ENCODE measurements around the gene GUF1.

GUF1 gene

DNA sequence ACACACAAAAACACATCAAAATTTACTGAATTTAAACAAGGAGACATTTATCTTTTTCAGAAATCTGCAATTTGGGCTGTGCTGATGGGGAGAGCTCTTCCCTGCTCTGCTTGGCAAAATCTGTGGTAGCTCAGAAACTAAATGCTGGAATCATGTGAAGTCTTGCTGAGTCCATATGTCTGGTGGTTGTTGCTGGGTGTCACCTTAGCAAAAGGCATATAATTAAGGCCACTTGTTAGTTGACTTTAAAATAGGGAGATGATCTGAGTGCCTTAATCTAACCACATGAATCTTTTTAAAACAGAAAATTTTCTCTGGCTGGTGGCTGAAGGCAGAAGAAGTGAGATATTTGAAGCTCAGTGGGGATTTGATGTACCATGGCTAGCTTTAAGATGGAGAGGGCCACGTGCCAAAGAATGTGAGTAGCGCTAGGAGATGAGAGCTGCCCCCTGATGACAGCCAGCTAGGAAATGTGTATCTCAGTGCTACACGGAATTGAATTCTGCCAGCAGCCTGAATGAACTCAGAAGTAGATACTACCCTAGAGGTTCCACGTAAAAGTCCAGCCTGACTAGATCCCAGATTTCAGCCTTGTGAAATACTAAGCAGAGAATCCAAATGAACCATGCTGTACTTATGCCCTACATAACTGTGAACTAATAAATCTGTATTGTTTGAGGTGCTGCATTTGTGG, 7.6 kb upstream of the GUF1 start:
- TF ChIP-seq, protein P1, sequence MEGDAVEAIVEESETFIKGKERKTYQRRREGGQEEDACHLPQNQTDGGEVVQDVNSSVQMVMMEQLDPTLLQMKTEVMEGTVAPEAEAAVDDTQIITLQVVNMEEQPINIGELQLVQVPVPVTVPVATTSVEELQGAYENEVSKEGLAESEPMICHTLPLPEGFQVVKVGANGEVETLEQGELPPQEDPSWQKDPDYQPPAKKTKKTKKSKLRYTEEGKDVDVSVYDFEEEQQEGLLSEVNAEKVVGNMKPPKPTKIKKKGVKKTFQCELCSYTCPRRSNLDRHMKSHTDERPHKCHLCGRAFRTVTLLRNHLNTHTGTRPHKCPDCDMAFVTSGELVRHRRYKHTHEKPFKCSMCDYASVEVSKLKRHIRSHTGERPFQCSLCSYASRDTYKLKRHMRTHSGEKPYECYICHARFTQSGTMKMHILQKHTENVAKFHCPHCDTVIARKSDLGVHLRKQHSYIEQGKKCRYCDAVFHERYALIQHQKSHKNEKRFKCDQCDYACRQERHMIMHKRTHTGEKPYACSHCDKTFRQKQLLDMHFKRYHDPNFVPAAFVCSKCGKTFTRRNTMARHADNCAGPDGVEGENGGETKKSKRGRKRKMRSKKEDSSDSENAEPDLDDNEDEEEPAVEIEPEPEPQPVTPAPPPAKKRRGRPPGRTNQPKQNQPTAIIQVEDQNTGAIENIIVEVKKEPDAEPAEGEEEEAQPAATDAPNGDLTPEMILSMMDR (IDR thresholded peaks at IDR 0.05) = no peak
- Histone ChIP-seq H3K4me3 (no peak overlapping the region), H3K27ac (no peak overlapping the region)
- no peak for DNase-seq (ENCODE audit: low spot score)

DNA sequence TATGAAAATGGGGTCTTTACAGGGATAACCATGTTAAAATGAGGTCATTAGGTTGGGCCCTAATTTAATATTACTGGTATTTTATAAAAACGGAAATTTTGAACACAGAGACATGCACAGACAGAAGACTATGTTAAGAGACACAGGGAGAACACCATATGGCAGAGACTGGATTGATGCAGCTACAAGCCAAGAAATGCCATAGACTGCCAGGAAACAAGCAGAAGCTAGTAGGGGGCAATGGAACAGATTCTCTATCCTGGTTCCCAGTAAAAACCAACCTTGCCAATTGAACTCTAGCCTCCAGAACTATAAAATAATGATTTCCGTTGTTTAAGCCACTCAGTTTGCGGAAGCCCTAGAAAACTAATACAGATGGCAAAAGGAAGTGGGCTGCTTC, 6.6 kb upstream of the GUF1 start:
- TF ChIP-seq, protein P1 (IDR thresholded peaks at IDR 0.05) = no peak
- no peak overlapping the region for H3K4me3 ChIP-seq
- no peak overlapping the region for H3K27ac ChIP-seq
- DNase-seq (ENCODE audit: low spot score) = no peak

DNA sequence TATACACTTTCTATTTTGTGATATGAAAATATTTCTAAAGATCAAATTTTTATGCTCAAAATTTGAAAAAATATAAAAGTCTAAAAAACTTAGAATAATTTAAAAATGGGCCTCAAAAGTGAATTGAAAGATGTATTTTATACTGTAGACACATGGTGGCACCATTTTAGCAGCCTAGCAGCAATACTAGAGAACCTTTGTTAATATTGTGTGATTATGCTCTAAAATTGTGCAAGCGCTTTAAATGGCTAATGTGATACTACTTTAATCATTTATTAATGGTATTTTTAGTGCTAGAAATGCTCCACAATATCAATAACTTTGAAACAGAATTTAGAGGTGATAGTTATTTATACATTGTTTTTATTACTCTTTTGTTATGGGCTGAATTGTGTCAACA, 3.7 kb upstream of the GUF1 start:
- TF ChIP-seq, protein P1 (IDR thresholded peaks at IDR 0.05) = no peak
- Histone ChIP-seq H3K4me3 (no peak overlapping the region), H3K27ac (no peak overlapping the region)
- no peak for DNase-seq (ENCODE audit: low spot score)

DNA sequence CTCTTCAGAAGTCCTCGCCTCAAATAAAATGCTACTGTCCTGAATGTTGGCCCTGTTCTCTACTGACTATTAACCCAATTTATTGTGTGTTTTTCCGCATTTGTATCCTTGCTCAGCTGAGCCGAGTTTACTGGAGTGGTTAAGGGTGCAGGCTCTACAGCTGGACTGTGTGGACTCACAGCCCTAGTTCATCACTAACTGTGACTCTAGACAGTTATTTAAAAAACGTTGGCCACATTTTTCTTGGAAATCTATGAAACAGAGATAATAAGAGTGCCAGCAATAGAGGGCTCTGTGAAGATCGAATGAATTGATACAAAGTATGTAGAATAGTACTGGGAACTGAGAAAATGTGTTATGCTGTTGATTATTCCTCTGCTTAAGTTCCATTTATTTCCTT, 2.9 kb upstream of the GUF1 start:
- Histone ChIP-seq H3K27ac (no peak overlapping the region), H3K4me3 (no peak overlapping the region)
- TF ChIP-seq, protein P1 (IDR thresholded peaks at IDR 0.05) = no peak
- no peak for DNase-seq (ENCODE audit: low spot score)

DNA sequence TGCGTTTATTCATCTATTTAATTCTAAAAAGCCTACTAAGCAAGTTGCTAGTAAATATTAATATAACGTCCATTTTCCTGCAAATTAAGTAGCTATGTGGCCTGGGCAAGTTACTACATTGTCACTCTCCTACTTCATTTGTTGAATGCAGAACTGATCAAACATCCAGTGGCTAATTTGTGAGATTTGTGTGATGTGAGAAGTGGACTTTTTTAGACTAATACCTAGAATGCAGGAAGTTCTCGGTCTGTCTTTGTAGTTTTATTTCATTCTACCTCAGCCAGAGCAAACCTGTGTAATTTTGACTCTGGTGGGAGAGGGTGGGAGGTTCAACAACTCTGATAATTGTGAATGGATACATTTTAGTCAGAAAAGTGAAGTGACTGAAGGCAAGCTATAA, 840 bp downstream of the GUF1 start:
- no peak for DNase-seq (ENCODE audit: low spot score)
- H3K27ac ChIP-seq = peak overlapping the region; percentile 78 to 90
- H3K4me3 ChIP-seq = peak overlapping the region; percentile 85
- TF ChIP-seq, protein P1 (IDR thresholded peaks at IDR 0.05) = no peak

DNA sequence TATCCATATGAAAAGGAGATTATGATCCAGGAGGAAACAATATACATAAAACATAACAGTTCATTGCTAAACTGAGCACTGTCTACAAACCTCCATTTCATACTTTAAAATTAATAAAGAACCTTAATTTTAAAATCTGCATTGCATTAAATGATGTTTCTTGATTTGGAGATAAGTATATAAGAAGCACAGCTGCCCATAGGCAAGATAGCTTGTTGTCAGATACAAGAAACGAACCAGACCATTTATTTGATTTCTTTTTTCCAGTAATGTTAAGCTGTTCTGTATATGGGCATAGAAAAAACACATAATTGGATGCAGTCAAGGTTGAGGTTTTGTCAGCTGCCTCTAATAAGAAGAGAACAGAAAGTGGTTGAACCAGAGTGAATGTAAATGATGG, 6.4 kb downstream of the GUF1 start:
- TF ChIP-seq, protein P1 (IDR thresholded peaks at IDR 0.05) = no peak
- Histone ChIP-seq H3K4me3 (no peak overlapping the region), H3K27ac (no peak overlapping the region)
- no peak for DNase-seq (ENCODE audit: low spot score)

DNA sequence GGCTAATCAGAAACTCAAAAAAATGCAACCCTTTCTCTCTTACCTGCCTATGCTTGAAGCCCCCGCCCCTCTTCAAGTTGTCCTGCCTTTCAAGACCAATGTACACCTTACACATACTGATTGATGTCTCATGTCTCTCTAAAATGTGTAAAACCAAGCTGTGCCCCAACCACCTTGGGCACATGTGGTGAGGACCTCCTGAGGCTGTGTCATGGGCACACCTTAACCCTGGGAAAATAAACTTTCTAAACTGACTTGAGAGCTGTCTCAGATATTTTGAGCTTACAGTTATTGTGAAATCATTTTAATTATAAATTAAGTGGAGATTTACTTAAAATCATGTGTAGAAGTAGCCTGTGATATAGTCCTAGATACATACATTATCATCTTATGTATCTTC, 22.2 kb downstream of the GUF1 start:
- no peak overlapping the region for H3K27ac ChIP-seq
- no peak for DNase-seq (ENCODE audit: low spot score)
- TF ChIP-seq, protein P1 (IDR thresholded peaks at IDR 0.05) = no peak
- no peak overlapping the region for H3K4me3 ChIP-seq
